Thoracic aorta (tissue), 2 donors: ENCODE measurements around the gene TNFSF13. TPM values are rescaled to one million over a fixed set of nuclear protein-coding genes. Genes with fewer than 3 reads are reported as not detected.

Source experiments
- ATAC-seq: fragments of 150-250 bp; one replicate; pipeline ENCODE4 v1.8.0; 2017; ENCODE audit warnings: low read depth; ENCODE audit not compliant: insufficient number of reproducible peaks, low FRiP score
- DNase-seq: peaks from one replicate; pipeline ENCODE4 v3.0.0-alpha.2; 2020; ENCODE audit warnings: low spot score
- H3K27ac ChIP-seq, 2 donors: fragments of 200-600 bp; sonication (generic); 1 replicate in 1 of 2; 2 replicates in 1 of 2; pipeline ENCODE4 v1.5.1; 2016; ENCODE audit warnings: mild to moderate bottlenecking in 2 of 2, moderate library complexity in 2 of 2
- H3K27me3 ChIP-seq: fragments of 200-600 bp; sonication (generic); replicated peaks from 2 replicates; pipeline ENCODE4 v1.6.0; 2016; ENCODE audit warnings: mild to moderate bottlenecking; ENCODE audit not compliant: insufficient read depth
- H3K36me3 ChIP-seq: fragments of 200-600 bp; sonication (generic); one replicate; pipeline ENCODE4 v1.5.1; 2016
- H3K4me1 ChIP-seq, 2 donors: fragments of 200-600 bp; sonication (generic); 1 replicate in 1 of 2; 2 replicates in 1 of 2; pipeline versions ENCODE4 v1.5.1 to v1.6.0; 2016; ENCODE audit warnings: low read depth in 2 of 2, mild to moderate bottlenecking in 1 of 2; ENCODE audit not compliant: control insufficient read depth in 1 of 2
- H3K4me3 ChIP-seq: fragments of 200-600 bp; sonication (generic); 2 replicates; pipeline ENCODE4 v1.5.1; 2016; ENCODE audit warnings: mild to moderate bottlenecking
- H3K9me3 ChIP-seq: fragments of 200-600 bp; sonication (generic); 2 replicates; pipeline ENCODE4 v1.5.1; 2016
- CTCF ChIP-seq: fragments of 200-600 bp; sonication (generic); IDR thresholded peaks from one replicate; pipeline ENCODE4 v1.5.1; 2019; ENCODE audit warnings: antibody characterized with exemption
- total RNA-seq, 2 donors: library from RNA; depleted of rRNA; stranded (reverse); fragments of >200 nt; gene quantifications; one replicate each; pipeline versions ENCODE4 v1.1.0 to v1.2.3, GENCODE V29; 2016

Gene TNFSF13
- total RNA-seq, 2 donors from 2014 or later = 40.5 to 49.2 TPM

DNA sequence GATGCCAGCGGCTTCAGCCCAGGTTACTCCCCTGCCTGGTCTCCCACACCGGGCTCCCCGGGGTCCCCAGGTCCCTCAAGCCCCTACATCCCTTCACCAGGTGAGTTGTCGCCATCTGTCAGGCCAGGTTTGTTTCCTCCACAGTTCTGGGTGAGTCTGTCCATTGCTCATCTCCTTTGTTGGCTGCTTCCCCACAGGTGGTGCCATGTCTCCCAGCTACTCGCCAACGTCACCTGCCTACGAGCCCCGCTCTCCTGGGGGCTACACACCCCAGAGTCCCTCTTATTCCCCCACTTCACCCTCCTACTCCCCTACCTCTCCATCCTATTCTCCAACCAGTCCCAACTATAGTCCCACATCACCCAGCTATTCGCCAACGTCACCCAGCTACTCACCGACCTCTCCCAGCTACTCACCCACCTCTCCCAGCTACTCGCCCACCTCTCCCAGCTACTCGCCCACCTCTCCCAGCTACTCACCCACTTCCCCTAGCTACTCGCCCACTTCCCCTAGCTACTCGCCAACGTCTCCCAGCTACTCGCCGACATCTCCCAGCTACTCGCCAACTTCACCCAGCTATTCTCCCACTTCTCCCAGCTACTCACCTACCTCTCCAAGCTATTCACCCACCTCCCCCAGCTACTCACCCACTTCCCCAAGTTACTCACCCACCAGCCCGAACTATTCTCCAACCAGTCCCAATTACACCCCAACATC is 45.6 kb upstream of the TNFSF13 start:
- ATAC-seq = no peak
- H3K27me3 ChIP-seq = no peaks in the 10 kb centered on the region
- H3K36me3 ChIP-seq = peaks cover 56% of the 10 kb centered on the region
- H3K4me3 ChIP-seq = no peak overlapping the region
- DNase-seq = no peak
- H3K27ac ChIP-seq = no peak overlapping the region
- H3K4me1 ChIP-seq = no peaks in the 10 kb centered on the region
- no peak for TF ChIP-seq CTCF
- no peaks in the 10 kb centered on the region for H3K9me3 ChIP-seq

DNA sequence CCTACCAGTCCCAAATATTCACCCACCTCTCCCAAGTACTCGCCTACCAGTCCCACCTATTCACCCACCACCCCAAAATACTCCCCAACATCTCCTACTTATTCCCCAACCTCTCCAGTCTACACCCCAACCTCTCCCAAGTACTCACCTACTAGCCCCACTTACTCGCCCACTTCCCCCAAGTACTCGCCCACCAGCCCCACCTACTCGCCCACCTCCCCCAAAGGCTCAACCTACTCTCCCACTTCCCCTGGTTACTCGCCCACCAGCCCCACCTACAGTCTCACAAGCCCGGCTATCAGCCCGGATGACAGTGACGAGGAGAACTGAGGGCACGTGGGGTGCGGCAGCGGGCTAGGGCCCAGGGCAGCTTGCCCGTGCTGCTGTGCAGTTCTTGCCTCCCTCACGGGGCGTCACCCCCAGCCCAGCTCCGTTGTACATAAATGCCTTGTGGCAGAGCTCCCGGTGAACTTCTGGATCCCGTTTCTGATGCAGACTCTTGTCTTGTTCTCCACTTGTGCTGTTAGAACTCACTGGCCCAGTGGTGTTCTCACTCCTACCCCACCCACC is 44.6 kb upstream of the TNFSF13 start:
- no peak for ATAC-seq

GRCh38 chr17:7515911-7516610 is 42.5 kb upstream of the TNFSF13 start:
- Histone ChIP-seq H3K27me3 (no peaks in the 10 kb centered on the region), H3K4me3 (no peak overlapping the region), H3K27ac (no peak overlapping the region), H3K36me3 (peaks cover 25% of the 10 kb centered on the region), H3K4me1 (no peaks in the 10 kb centered on the region), H3K9me3 (no peaks in the 10 kb centered on the region)
- no peak for TF ChIP-seq CTCF
- DNase-seq (no peak), ATAC-seq (no peak)

More for the DNA sequence above, 44.6 kb upstream of the TNFSF13 start:
- no peak overlapping the region for H3K4me3 ChIP-seq
- no peaks in the 10 kb centered on the region for H3K27me3 ChIP-seq
- H3K4me1 ChIP-seq = no peaks in the 10 kb centered on the region
- TF ChIP-seq CTCF = no peak
- DNase-seq = no peak
- no peak overlapping the region for H3K27ac ChIP-seq
- no peaks in the 10 kb centered on the region for H3K9me3 ChIP-seq
- peaks cover 46% of the 10 kb centered on the region for H3K36me3 ChIP-seq

DNA sequence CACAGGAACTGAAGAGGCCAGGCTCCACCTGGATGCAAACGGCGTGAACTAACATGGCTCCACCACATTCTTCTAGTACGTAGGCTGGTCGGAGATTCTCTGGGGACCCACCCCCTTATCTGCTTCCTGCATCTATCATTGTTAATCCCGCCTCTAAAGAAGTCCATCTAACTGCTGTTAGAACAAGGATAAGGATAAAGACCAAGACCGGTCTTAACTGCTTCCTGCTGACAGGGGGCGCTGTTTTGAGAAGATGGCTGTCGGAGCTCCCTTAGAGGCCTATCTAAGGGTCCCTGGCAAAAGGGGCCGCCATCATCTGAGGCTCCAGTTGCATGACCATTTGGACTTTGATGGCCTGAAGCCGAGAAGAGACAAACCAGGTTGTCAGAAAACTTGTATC is 35.5 kb upstream of the TNFSF13 start:
- no peak for ATAC-seq
- no peaks in the 10 kb centered on the region for H3K4me1 ChIP-seq
- H3K4me3 ChIP-seq = no peak overlapping the region
- H3K9me3 ChIP-seq = no peaks in the 10 kb centered on the region
- H3K36me3 ChIP-seq = no peaks in the 10 kb centered on the region
- peak; percentile 46 for TF ChIP-seq CTCF
- H3K27me3 ChIP-seq = no peaks in the 10 kb centered on the region
- DNase-seq = no peak
- H3K27ac ChIP-seq = no peak overlapping the region

GRCh38 chr17:7528842-7529241 is 29.7 kb upstream of the TNFSF13 start:
- DNase-seq (no peak), ATAC-seq (no peak)
- Histone ChIP-seq H3K27me3 (no peaks in the 10 kb centered on the region), H3K27ac (no peak overlapping the region), H3K4me3 (no peak overlapping the region), H3K36me3 (no peaks in the 10 kb centered on the region), H3K9me3 (no peaks in the 10 kb centered on the region), H3K4me1 (no peaks in the 10 kb centered on the region)
- TF ChIP-seq CTCF = no peak
